ENCODE measurements around the gene RGS12. TPM values are rescaled to one million over a fixed set of nuclear protein-coding genes. Genes with fewer than 3 reads are reported as not detected.

Gene RGS12
- total RNA-seq, 1 donor from 2014 or later: 3.1 TPM

- intact Hi-C loops (cut with micrococcal nuclease): no loop called here
- Mint-ChIP-seq H3K9me3 (no peaks in the 10 kb centered on the region), H3K4me1 (ENCODE audit: low read depth) (no peaks in the 10 kb centered on the region), H3K27ac (peak overlapping the region; percentile 4), H3K36me3 (ENCODE audit: low read depth) (no peaks in the 10 kb centered on the region), H3K27me3 (ENCODE audit: insufficient read depth) (no peaks in the 10 kb centered on the region), H3K4me3 (no peak overlapping the region)
- DNase-seq (ENCODE audit: low spot score): no peak
Measured at GRCh38 chr4:3250956-3251690, 41.7 kb upstream of the RGS12 start.

DNA sequence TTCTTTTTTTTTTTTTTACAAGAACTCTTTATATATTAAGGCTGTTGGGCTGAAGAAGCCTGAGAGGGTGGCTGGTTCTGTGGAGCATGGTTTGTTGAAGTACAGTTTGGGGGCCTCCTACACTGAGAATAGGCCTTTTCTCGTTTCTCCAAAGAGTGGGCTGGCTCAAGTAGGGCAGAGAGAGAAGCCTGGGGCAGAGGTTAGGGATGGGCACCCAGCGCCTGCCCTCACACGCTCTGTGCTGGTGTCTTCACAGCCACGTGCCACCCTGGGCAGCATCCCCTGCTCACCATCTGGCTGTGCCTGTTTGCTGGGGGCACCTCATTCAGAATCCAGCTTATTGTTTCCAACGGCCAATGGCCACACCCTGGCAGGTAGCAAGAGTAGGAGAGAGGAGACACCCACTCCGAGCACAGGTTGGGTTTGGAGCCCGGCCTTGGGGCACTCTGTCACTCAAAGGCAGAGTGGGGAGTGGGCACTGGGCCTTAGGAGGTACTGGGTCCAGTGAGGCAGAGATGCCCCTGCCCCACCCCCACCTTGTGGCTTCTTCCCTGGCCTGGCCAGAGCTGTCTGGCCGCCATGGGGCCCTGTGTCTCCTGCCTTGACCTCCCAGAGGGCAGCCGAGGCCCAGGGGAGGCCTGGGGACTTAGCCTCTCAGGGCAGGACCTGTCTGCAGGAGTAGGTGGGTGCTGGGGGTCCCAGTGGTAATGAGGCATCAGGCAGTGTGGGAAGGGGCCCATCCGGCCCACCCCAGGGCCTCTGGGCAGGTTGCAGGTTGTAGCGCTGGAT, 40.9 kb upstream of the RGS12 start:
- no peak for DNase-seq (ENCODE audit: low spot score)
- Mint-ChIP-seq H3K27ac (no peak overlapping the region), H3K27me3 (ENCODE audit: insufficient read depth) (no peaks in the 10 kb centered on the region), H3K36me3 (ENCODE audit: low read depth) (no peaks in the 10 kb centered on the region), H3K4me3 (no peak overlapping the region), H3K4me1 (ENCODE audit: low read depth) (no peaks in the 10 kb centered on the region), H3K9me3 (no peaks in the 10 kb centered on the region)
- intact Hi-C loops (cut with micrococcal nuclease): no loop called here

DNA sequence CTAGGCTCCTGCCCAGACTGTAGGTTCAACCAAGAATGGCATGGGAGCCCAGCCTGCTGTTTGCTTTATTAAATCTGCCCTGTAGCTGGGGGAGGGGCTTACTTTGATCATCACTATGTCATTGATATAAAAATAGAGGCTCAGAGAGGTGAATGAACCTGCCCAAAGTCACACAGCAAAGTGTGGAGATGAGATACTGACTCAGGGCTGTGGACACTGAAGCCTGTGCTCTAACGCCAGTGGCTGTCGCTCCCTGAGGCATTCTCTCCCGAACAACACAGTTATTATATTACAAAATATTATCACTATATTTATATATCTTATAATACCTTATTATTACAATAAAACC, 40.4 kb upstream of the RGS12 start:
- H3K9me3 Mint-ChIP-seq: no peaks in the 10 kb centered on the region
- H3K4me1 Mint-ChIP-seq (ENCODE audit: low read depth): no peaks in the 10 kb centered on the region
- no peak overlapping the region for H3K27ac Mint-ChIP-seq
- H3K27me3 Mint-ChIP-seq (ENCODE audit: insufficient read depth): no peaks in the 10 kb centered on the region
- intact Hi-C loops (cut with micrococcal nuclease): no loop called here
- H3K36me3 Mint-ChIP-seq (ENCODE audit: low read depth): no peaks in the 10 kb centered on the region
- no peak for DNase-seq (ENCODE audit: low spot score)
- H3K4me3 Mint-ChIP-seq: no peak overlapping the region

DNA sequence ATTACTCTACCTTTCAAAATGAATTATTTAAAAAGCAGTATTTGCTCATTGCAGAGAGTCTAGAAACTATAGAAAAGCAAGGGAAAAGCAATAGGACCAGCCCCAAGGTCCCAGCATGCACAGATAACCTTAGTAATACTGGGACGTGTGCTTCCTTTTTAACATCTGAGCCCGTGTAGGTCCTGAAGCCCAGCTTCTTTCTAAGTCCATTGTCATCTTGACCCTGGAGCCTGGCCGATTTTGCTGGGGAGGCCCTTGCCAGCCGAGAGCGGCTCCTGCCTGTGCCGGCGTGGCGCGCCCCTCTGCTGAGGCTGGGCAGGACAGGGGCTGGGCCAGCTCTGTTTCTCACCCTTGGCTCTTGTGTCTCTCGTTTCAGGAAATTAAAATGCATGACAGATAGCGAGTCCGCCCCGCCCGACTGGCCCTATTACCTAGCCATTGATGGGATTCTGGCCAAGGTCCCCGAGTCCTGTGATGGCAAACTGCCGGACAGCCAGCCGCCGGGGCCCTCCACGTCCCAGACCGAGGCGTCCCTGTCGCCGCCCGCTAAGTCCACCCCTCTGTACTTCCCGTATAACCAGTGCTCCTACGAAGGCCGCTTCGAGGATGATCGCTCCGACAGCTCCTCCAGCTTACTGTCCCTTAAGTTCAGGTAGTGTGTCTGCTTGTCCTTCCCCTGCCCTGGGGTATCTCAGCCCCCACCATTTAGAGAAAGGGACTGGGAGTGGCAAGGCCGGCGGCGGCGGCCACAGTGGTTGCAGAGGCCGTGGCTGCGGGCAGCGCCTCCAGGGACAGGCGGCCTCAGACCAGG, 39.8 kb upstream of the RGS12 start:
- Mint-ChIP-seq H3K27ac (no peak overlapping the region), H3K27me3 (ENCODE audit: insufficient read depth) (no peaks in the 10 kb centered on the region), H3K4me3 (no peak overlapping the region), H3K9me3 (no peaks in the 10 kb centered on the region), H3K36me3 (ENCODE audit: low read depth) (no peaks in the 10 kb centered on the region), H3K4me1 (ENCODE audit: low read depth) (no peaks in the 10 kb centered on the region)
- intact Hi-C loops (cut with micrococcal nuclease): no loop called here
- DNase-seq (ENCODE audit: low spot score): no peak

- no peaks in the 10 kb centered on the region for H3K36me3 Mint-ChIP-seq (ENCODE audit: low read depth)
Measured at GRCh38 chr4:3253808-3254207, 39.0 kb upstream of the RGS12 start.

GRCh38 chr4:3254302-3255131, 38.3 kb upstream of the RGS12 start:
- H3K27ac Mint-ChIP-seq: no peak overlapping the region
- no peaks in the 10 kb centered on the region for H3K4me1 Mint-ChIP-seq (ENCODE audit: low read depth)
- H3K4me3 Mint-ChIP-seq: no peak overlapping the region
- no peaks in the 10 kb centered on the region for H3K9me3 Mint-ChIP-seq
- intact Hi-C loops (cut with micrococcal nuclease): no loop called here
- no peaks in the 10 kb centered on the region for H3K36me3 Mint-ChIP-seq (ENCODE audit: low read depth)
- H3K27me3 Mint-ChIP-seq (ENCODE audit: insufficient read depth): no peaks in the 10 kb centered on the region
- no peak for DNase-seq (ENCODE audit: low spot score)

More at GRCh38 chr4:3253808-3254207, 39.0 kb upstream of the RGS12 start:
- H3K9me3 Mint-ChIP-seq: no peaks in the 10 kb centered on the region
- no peaks in the 10 kb centered on the region for H3K4me1 Mint-ChIP-seq (ENCODE audit: low read depth)
- H3K27me3 Mint-ChIP-seq (ENCODE audit: insufficient read depth): no peaks in the 10 kb centered on the region
- no peak overlapping the region for H3K27ac Mint-ChIP-seq
- intact Hi-C loops (cut with micrococcal nuclease): no loop called here
- no peak overlapping the region for H3K4me3 Mint-ChIP-seq
- DNase-seq (ENCODE audit: low spot score): no peak

DNA sequence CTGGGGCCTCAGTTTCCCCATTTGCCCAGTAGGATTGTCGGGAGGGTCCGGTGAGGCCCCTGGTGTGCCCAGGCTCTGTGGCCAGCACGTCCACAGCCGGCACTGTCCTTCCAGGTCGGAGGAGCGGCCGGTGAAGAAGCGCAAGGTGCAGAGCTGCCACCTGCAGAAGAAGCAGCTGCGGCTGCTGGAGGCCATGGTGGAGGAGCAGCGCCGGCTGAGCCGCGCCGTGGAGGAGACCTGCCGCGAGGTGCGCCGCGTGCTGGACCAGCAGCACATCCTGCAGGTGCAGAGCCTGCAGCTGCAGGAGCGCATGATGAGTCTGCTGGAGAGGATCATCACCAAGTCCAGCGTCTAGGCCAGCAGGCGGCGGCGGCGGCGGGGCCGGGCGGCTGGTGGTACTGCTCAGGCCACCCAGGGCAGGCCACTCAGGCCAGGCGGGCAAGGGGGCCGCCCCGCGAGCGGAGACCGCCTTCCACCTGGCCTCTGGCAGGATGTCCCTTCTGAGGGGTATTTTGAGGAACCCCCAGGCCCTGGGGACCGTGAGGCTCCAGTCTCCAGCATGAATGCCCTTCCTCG, 37.1 kb upstream of the RGS12 start:
- intact Hi-C loops (cut with micrococcal nuclease): no loop called here
- Mint-ChIP-seq H3K36me3 (ENCODE audit: low read depth) (no peaks in the 10 kb centered on the region), H3K27me3 (ENCODE audit: insufficient read depth) (no peaks in the 10 kb centered on the region), H3K4me1 (ENCODE audit: low read depth) (no peaks in the 10 kb centered on the region), H3K27ac (no peak overlapping the region), H3K9me3 (no peaks in the 10 kb centered on the region), H3K4me3 (no peak overlapping the region)
- no peak for DNase-seq (ENCODE audit: low spot score)

DNA sequence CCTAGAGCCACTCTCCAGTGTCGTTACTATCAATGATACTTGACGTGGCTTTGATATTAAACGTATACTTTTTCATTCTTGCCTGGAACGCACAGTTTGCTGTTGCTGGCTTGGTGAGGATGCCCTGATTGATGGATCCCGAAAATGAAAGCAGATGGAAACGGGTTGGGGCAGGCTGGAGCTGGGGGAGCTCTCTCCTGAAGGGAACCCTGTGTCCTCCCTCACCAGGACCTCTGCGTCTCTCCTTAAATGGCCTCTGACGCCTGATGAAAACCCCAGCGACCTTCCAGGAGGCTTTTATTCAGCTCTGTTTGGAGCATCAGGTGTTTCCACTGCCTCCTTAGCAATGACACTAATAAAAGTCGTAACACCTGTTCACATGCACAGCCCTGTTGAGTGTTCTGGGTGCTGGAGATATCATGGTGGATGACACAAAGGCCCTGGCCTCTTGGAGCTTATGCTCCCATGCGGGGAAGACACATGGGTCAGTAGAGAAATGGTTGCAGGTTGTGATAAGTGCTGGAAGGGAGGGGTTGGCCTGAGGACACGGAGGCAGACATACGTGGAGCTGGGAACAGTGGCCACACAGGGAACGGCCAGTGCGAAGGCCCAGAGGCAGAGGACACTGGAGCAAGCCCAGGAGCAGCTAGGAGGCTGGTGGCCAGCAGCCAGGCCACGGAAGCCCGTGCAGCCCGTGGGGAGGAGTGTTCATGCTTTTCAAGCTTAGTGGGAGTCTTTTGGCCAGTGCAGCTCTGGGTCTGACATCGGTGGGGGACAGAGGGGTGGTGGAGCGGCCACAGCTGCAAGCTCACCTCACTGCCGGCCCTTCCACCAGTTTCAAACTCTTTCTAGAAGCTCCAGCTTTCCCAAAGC, 36.4 kb upstream of the RGS12 start:
- H3K4me1 Mint-ChIP-seq (ENCODE audit: low read depth): no peaks in the 10 kb centered on the region
- intact Hi-C loops (cut with micrococcal nuclease): no loop called here
- H3K4me3 Mint-ChIP-seq: no peak overlapping the region
- H3K9me3 Mint-ChIP-seq: no peaks in the 10 kb centered on the region
- no peak for DNase-seq (ENCODE audit: low spot score)
- H3K27ac Mint-ChIP-seq: peak overlapping the region; percentile 10
- no peaks in the 10 kb centered on the region for H3K27me3 Mint-ChIP-seq (ENCODE audit: insufficient read depth)
- no peaks in the 10 kb centered on the region for H3K36me3 Mint-ChIP-seq (ENCODE audit: low read depth)

GRCh38 chr4:3257103-3257555, 35.7 kb upstream of the RGS12 start:
- no peak overlapping the region for H3K27ac Mint-ChIP-seq
- no peaks in the 10 kb centered on the region for H3K27me3 Mint-ChIP-seq (ENCODE audit: insufficient read depth)
- H3K4me3 Mint-ChIP-seq: no peak overlapping the region
- no peak for DNase-seq (ENCODE audit: low spot score)
- H3K36me3 Mint-ChIP-seq (ENCODE audit: low read depth): no peaks in the 10 kb centered on the region
- no peaks in the 10 kb centered on the region for H3K9me3 Mint-ChIP-seq
- no peaks in the 10 kb centered on the region for H3K4me1 Mint-ChIP-seq (ENCODE audit: low read depth)
- intact Hi-C loops (cut with micrococcal nuclease): no loop called here

DNA sequence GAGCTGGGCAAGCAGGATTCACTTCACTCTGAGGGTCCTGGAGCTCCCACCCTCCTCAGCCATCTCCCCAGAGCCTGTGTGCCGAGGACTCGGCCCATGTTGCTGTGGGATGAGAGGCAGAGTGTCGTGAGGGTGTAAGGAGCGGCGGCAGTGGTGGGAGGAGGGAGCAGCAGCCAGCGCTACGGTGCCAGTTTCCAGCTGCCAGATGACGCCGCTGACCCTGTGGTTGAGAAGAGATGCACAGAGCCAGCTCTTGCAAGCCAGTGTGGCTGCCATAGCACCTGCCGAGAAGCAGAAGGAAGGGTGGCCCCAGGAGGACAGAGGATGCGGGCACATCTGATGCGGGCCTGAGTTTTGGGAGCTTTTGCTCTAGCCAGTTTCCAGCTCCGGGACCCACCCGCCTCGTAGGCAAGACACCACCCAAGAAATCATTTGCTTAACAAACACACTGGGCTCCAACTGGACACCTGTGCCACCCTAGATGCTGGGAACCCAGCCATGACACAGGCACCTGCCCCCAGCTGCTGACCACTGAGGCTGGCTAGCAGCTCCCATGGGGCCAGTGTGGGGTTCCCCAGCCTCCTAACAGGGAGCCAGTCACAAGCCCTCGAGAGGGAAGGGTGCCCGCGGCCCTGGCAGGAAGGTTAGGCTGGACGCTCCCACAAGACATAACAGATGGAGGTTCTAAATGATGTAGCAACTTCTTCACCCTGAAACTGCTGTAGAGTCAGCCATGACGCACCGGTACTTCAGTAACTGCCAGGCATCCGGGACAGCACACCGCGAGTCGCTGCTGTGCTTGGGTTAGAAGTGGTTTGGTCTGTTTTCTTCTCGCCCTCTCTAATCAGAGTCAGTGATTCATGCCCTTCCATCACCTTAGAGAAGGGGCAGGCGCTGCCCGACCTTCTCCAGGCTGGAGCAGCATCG, 35.0 kb upstream of the RGS12 start:
- no peak for DNase-seq (ENCODE audit: low spot score)
- H3K36me3 Mint-ChIP-seq (ENCODE audit: low read depth): no peaks in the 10 kb centered on the region
- no peak overlapping the region for H3K27ac Mint-ChIP-seq
- H3K4me3 Mint-ChIP-seq: no peak overlapping the region
- intact Hi-C loops (cut with micrococcal nuclease): no loop called here
- no peaks in the 10 kb centered on the region for H3K9me3 Mint-ChIP-seq
- H3K4me1 Mint-ChIP-seq (ENCODE audit: low read depth): no peaks in the 10 kb centered on the region
- H3K27me3 Mint-ChIP-seq (ENCODE audit: insufficient read depth): no peaks in the 10 kb centered on the region

Measured in activated T-helper 1 cell treated with anti-CD3 and anti-CD28 coated beads, Interleukin-12 subunit alpha, Interleukin-12 subunit beta, Interleukin-2, Interleukin-4 antibody, amounts not matched to agents 30 ng/mL and 10 ng/mL and 1 ng/mL, durations not matched to agents 14 hours and 24 hours and 36 hours (primary cell).